Right atrium auricular region (tissue), 2 donors: ENCODE data around the gene IL1R2. TPM values are rescaled to one million over a fixed set of nuclear protein-coding genes. Genes with fewer than 3 reads are reported as not detected.
A peak's percentile ranks its signal among the peaks of the same experiment; 100 is the strongest.

Experiments
- DNase-seq: peaks from one replicate; pipeline ENCODE4 v3.0.0-alpha.2; 2019; ENCODE audit warnings: low spot score
- H3K27ac ChIP-seq, 2 donors: fragments of 200-600 bp; sonication (generic); 1 replicate in 1 of 2; 2 replicates in 1 of 2; pipeline ENCODE4 v1.5.1; 2016 to 2019
- H3K27me3 ChIP-seq, 2 donors: fragments of 200-600 bp; sonication (generic); one replicate each; pipeline versions ENCODE4 v1.5.1 to v1.6.0; 2017 to 2019
- H3K36me3 ChIP-seq: fragments of 200-600 bp; sonication (generic); one replicate; pipeline ENCODE4 v1.5.1; 2016
- H3K4me1 ChIP-seq, 2 donors: fragments of 200-600 bp; sonication (generic); one replicate each; pipeline versions ENCODE4 v1.5.1 to v1.6.0; 2017 to 2019
- H3K4me3 ChIP-seq, 2 donors: fragments of 200-600 bp; sonication (generic); 1 replicate in 1 of 2; 2 replicates in 1 of 2; pipeline ENCODE4 v1.5.1; 2017 to 2019; ENCODE audit warnings: mild to moderate bottlenecking in 1 of 2, moderate library complexity in 1 of 2
- H3K9me3 ChIP-seq, 2 donors: fragments of 200-600 bp; sonication (generic); one replicate each; pipeline ENCODE4 v1.5.1; 2019
- CTCF ChIP-seq, 2 donors: fragments of 200-600 bp; sonication (generic); IDR thresholded peaks; one replicate each; pipeline ENCODE4 v1.5.1; 2019; ENCODE audit warnings: antibody characterized with exemption in 2 of 2
- total RNA-seq, 2 donors: library from RNA; depleted of rRNA; stranded (reverse); fragments of >200 nt; gene quantifications; one replicate each; pipeline ENCODE4 v1.1.0, GENCODE V29; 2016

Gene IL1R2
- total RNA-seq, 2 donors from 2014 or later = 2.8 to 16.1 TPM

GRCh38 chr2:102059151-102059550 lies 67.4 kb downstream of the IL1R2 start:
- Histone ChIP-seq H3K36me3 (no peaks in the 10 kb centered on the region), H3K27ac (peak overlapping the region in 1 of 2 donors; percentile 14), H3K4me1 (peaks cover 0 to 82% of the 10 kb centered on the region in 2 donors), H3K9me3 (no peaks in the 10 kb centered on the region), H3K4me3 (no peak overlapping the region), H3K27me3 (no peaks in the 10 kb centered on the region)
- no peak for DNase-seq
- TF ChIP-seq CTCF (IDR thresholded peaks at IDR 0.05) = no peak

- H3K4me3 ChIP-seq = no peak overlapping the region
- no peaks in the 10 kb centered on the region for H3K36me3 ChIP-seq
- H3K27me3 ChIP-seq = no peaks in the 10 kb centered on the region
- H3K4me1 ChIP-seq = peaks cover 0 to 90% of the 10 kb centered on the region in 2 donors
- H3K9me3 ChIP-seq = no peaks in the 10 kb centered on the region
- DNase-seq = no peak
- no peak for TF ChIP-seq CTCF (IDR thresholded peaks at IDR 0.05)
- H3K27ac ChIP-seq = no peak overlapping the region
Observed at GRCh38 chr2:102060047-102060446, 68.3 kb downstream of the IL1R2 start.

- TF ChIP-seq CTCF (IDR thresholded peaks at IDR 0.05) = no peak
- no peak for DNase-seq
- Histone ChIP-seq H3K9me3 (no peaks in the 10 kb centered on the region), H3K4me1 (peaks cover 0 to 90% of the 10 kb centered on the region in 2 donors), H3K27me3 (no peaks in the 10 kb centered on the region), H3K36me3 (no peaks in the 10 kb centered on the region), H3K4me3 (no peak overlapping the region), H3K27ac (no peak overlapping the region)
Observed at GRCh38 chr2:102060792-102061191, 69.0 kb downstream of the IL1R2 start.

GRCh38 chr2:102061286-102061699 lies 69.5 kb downstream of the IL1R2 start:
- H3K27ac ChIP-seq = peak overlapping the region in 1 of 2 donors; percentile 90
- H3K4me1 ChIP-seq = peaks cover 0 to 91% of the 10 kb centered on the region in 2 donors
- no peak for DNase-seq

GRCh38 chr2:102061962-102062795 lies 70.4 kb downstream of the IL1R2 start:
- Histone ChIP-seq H3K27ac (peak overlapping the region; percentile 90 to 96), H3K36me3 (no peaks in the 10 kb centered on the region), H3K4me3 (no peak overlapping the region), H3K27me3 (no peaks in the 10 kb centered on the region), H3K9me3 (no peaks in the 10 kb centered on the region), H3K4me1 (peaks cover 0 to 90% of the 10 kb centered on the region in 2 donors)
- TF ChIP-seq CTCF (IDR thresholded peaks at IDR 0.05) = no peak
- DNase-seq = no peak

More at GRCh38 chr2:102061286-102061699, 69.5 kb downstream of the IL1R2 start:
- no peak overlapping the region for H3K4me3 ChIP-seq
- TF ChIP-seq CTCF (IDR thresholded peaks at IDR 0.05) = no peak
- H3K9me3 ChIP-seq = no peaks in the 10 kb centered on the region
- no peaks in the 10 kb centered on the region for H3K36me3 ChIP-seq
- H3K27me3 ChIP-seq = no peaks in the 10 kb centered on the region
